HUDEP-2 (cell line): ENCODE data around the gene CARMIL1.

Experiments used
- DNase-seq, 76 experiments: peaks; one replicate each; lab custom pipeline; 2025; ENCODE audit not compliant: unreplicated experiment in 76 of 76; lab: John Stamatoyannopoulos, UW

CARMIL1 gene

GRCh38 chr6:25596928-25597818 is 318.0 kb downstream of the CARMIL1 start:
- DNase-seq: no peak

- no peak for DNase-seq
Measured at GRCh38 chr6:25599516-25600085, 320.4 kb downstream of the CARMIL1 start.

GRCh38 chr6:25601800-25602673 is 322.9 kb downstream of the CARMIL1 start:
- peak in 29 of 76 experiments; percentile 6 to 63 (median 39) for DNase-seq

- DNase-seq: no peak
Measured at GRCh38 chr6:25602674-25602982, 323.5 kb downstream of the CARMIL1 start.

- DNase-seq: no peak
Measured at GRCh38 chr6:25603251-25603650, 324.1 kb downstream of the CARMIL1 start.

- no peak for DNase-seq
Measured at GRCh38 chr6:25606151-25606550, 327.0 kb downstream of the CARMIL1 start.

- DNase-seq: peak in 55 of 76 experiments; percentile 6 to 89 (median 66)
Measured at GRCh38 chr6:25608558-25609174, 329.5 kb downstream of the CARMIL1 start.

GRCh38 chr6:25612666-25613065 is 333.5 kb downstream of the CARMIL1 start:
- no peak for DNase-seq

- no peak for DNase-seq
Measured at GRCh38 chr6:25613415-25613814, 334.2 kb downstream of the CARMIL1 start.

- DNase-seq: no peak
Measured at GRCh38 chr6:25614052-25614451, 334.9 kb downstream of the CARMIL1 start.

- DNase-seq: no peak
Measured at GRCh38 chr6:25615471-25615870, 336.3 kb downstream of the CARMIL1 start.

- no peak for DNase-seq
Measured at GRCh38 chr6:25617997-25618396, 338.8 kb downstream of the CARMIL1 start.

- peak in 5 of 76 experiments; percentile 15 to 24 (median 17) for DNase-seq
Measured at GRCh38 chr6:25619217-25619616, 340.0 kb downstream of the CARMIL1 start.

GRCh38 chr6:25620391-25620790 is 341.2 kb downstream of the CARMIL1 start:
- DNase-seq: no peak

GRCh38 chr6:25623065-25623464 is 343.9 kb downstream of the CARMIL1 start:
- DNase-seq: no peak

- DNase-seq: no peak
Measured at GRCh38 chr6:25623879-25624278, 344.7 kb downstream of the CARMIL1 start.

- DNase-seq: no peak
Measured at GRCh38 chr6:25627001-25627400, 347.8 kb downstream of the CARMIL1 start.

- DNase-seq: no peak
Measured at GRCh38 chr6:25628471-25629197, 349.5 kb downstream of the CARMIL1 start.

GRCh38 chr6:25629198-25629576 is 350.0 kb downstream of the CARMIL1 start:
- DNase-seq: no peak
